Stimulated activated naive CD8-positive, alpha-beta T cell treated with anti-CD3 and anti-CD28 coated beads, Interleukin-15, Interleukin-2, amounts not matched to agents 100 ng/mL and 50 ng/mL, for 24 hours (primary cell): ENCODE results near the gene LRRC37A3.
"Not testable (repeated sequence)": the region's sequence is repeated elsewhere in the genome, so short reads cannot be mapped to it uniquely, and the experiment has no call there.

Experiments used
- H3K27ac Mint-ChIP-seq: one replicate; pipeline ENCODE4 v1.8.0; 2021; ENCODE audit warnings: mild to moderate bottlenecking, mixed read lengths
- H3K27me3 Mint-ChIP-seq: one replicate; pipeline ENCODE4 v1.8.0; 2021; ENCODE audit warnings: mixed read lengths
- H3K36me3 Mint-ChIP-seq: one replicate; pipeline ENCODE4 v1.8.0; 2021; ENCODE audit warnings: low read depth, mixed read lengths
- H3K4me1 Mint-ChIP-seq: one replicate; pipeline ENCODE4 v1.8.0; 2021; ENCODE audit warnings: low read depth, mixed read lengths
- H3K4me3 Mint-ChIP-seq: one replicate; pipeline ENCODE4 v1.8.0; 2021; ENCODE audit warnings: mild to moderate bottlenecking, mixed read lengths
- H3K9me3 Mint-ChIP-seq: one replicate; pipeline ENCODE4 v1.8.0; 2021; ENCODE audit warnings: mixed read lengths

The LRRC37A3 gene

GRCh38 chr17:64934284-64934778, 15.1 kb upstream of the LRRC37A3 start:
- H3K4me1 Mint-ChIP-seq = peaks cover 16% of the 10 kb centered on the region
- not testable (repeated sequence) for H3K9me3 Mint-ChIP-seq, H3K36me3 Mint-ChIP-seq, H3K4me3 Mint-ChIP-seq, H3K27me3 Mint-ChIP-seq, H3K27ac Mint-ChIP-seq

- H3K36me3 Mint-ChIP-seq, H3K27ac Mint-ChIP-seq, H3K9me3 Mint-ChIP-seq, H3K27me3 Mint-ChIP-seq, H3K4me3 Mint-ChIP-seq: not testable (repeated sequence)
- H3K4me1 Mint-ChIP-seq = peaks cover 18% of the 10 kb centered on the region
Observed at GRCh38 chr17:64932850-64933249, 13.6 kb upstream of the LRRC37A3 start.

GRCh38 chr17:64930374-64930773, 11.1 kb upstream of the LRRC37A3 start:
- H3K4me3 Mint-ChIP-seq, H3K27ac Mint-ChIP-seq, H3K9me3 Mint-ChIP-seq, H3K36me3 Mint-ChIP-seq, H3K27me3 Mint-ChIP-seq: not testable (repeated sequence)
- H3K4me1 Mint-ChIP-seq = peaks cover 32% of the 10 kb centered on the region

DNA sequence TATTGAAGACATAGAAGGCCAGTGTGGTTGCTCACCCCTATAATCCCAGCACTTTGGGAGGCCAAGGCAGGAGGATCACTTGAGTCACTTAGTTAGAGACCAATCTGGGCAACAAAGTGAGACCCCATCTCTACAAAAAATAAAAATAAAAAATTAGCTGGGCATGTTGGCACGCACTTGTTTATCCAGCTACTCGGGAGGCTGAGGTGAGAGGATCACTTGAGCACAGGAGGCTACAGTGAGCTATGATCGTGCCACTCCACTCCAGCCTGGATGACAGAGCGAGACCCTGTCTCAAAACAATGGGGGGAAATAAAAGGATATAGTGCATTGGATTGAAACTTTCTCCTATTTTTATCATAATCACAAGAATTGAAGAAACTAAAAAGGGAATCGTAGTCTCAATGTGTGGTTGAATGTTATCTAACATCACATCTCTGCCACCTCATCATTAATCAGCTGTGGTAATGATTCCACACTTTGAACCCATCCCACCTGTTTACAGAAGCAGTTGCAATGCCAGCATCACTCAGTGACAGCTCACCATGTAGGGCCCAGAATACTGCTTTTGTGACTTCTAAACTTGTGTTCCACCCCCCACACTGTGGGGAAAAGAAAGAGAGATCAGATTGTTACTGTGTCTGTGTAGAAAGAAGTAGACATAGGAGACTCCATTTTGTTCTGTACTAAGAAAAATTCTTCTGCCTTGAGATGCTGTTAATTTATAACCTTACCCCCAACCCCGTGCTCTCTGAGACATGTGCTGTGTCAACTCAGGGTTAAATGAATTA, 10.3 kb upstream of the LRRC37A3 start:
- Mint-ChIP-seq H3K4me1 (peaks cover 32% of the 10 kb centered on the region), H3K27ac (peak overlapping the region; percentile 0)
- not testable (repeated sequence) for H3K4me3 Mint-ChIP-seq, H3K9me3 Mint-ChIP-seq, H3K36me3 Mint-ChIP-seq, H3K27me3 Mint-ChIP-seq

DNA sequence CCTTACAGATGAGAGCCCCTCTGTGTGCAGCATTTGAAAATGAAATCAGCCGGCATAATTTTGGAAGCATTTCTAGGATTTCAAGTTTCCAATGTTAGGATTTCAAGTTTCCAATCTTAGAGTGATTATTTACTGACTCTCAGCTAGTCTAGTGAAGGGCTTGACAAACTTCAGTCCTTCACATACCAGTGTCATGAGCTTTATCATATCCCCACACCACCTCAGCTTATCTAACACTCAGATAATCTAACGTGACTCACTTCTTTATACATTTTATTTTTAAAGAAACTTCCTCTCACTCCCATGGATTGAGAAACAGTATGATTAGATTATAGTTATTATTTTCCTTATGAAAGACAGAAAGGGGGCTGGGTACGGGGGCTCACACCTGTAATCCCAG, 9.4 kb upstream of the LRRC37A3 start:
- H3K4me3 Mint-ChIP-seq = not testable (repeated sequence)

DNA sequence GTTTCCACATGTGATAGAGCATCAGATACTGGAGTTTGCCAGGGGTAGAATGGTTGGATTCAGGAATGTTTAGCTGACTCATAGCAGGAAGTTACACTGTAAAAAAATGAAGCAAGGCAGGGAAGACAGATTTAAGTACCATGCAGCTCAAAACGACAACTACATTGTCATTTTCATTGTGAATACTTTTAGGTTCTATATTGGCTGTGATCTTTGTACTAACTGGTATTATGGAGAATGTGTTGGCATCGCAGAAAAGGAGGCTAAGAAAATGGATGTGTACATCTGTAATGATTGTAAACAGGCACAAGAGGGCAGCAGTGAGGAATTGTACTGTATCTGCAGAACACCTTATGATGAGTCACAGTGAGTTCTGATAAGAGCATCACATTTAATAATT, 8.2 kb upstream of the LRRC37A3 start:
- Mint-ChIP-seq H3K4me1 (peaks cover 39% of the 10 kb centered on the region), H3K27ac (peak overlapping the region; percentile 37)
- not testable (repeated sequence) for H3K4me3 Mint-ChIP-seq, H3K36me3 Mint-ChIP-seq, H3K9me3 Mint-ChIP-seq, H3K27me3 Mint-ChIP-seq

More for the DNA sequence above, 9.4 kb upstream of the LRRC37A3 start:
- peaks cover 32% of the 10 kb centered on the region for H3K4me1 Mint-ChIP-seq
- not testable (repeated sequence) for H3K27me3 Mint-ChIP-seq, H3K36me3 Mint-ChIP-seq, H3K9me3 Mint-ChIP-seq, H3K27ac Mint-ChIP-seq

DNA sequence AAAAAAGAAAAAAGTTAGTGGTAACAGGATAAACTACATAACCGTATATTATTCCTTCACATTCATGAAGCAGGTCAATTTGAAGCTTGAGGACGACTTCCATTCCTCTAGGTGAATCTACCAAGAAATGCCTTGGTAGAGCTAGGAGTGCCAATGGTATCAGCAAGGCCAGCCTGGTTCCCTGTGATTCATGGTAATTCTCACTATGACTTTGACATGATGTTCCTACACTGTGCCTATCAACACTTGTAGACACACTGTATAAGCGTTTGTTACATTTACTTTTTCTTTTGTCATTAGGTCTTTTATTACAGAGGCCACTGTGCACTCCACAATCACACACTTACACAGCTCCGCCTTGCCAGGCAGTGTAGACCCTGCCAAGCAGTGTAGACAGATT, 7.2 kb upstream of the LRRC37A3 start:
- not testable (repeated sequence) for H3K36me3 Mint-ChIP-seq, H3K27ac Mint-ChIP-seq, H3K27me3 Mint-ChIP-seq, H3K4me3 Mint-ChIP-seq, H3K9me3 Mint-ChIP-seq
- peaks cover 39% of the 10 kb centered on the region for H3K4me1 Mint-ChIP-seq

DNA sequence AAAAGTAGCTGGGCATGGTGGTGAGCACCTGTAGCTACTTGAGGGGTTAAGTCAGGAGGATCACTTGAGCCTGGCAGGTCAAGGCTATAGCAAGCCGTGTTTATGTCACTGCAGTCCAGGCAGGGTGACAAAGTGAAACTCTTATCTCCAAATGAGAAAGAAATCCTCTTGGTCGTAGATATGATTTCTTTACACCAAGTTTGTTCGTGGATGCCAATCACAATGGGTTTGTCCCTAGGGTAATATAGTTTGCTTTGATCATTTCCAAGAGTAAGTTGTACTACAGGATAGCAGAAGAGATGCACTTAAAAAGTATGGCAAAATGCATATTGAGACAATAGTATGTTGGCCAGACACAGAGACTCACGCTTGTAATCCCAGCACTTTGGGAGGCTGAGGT, 6.0 kb upstream of the LRRC37A3 start:
- not testable (repeated sequence) for H3K9me3 Mint-ChIP-seq, H3K36me3 Mint-ChIP-seq, H3K27ac Mint-ChIP-seq, H3K27me3 Mint-ChIP-seq, H3K4me3 Mint-ChIP-seq
- H3K4me1 Mint-ChIP-seq = peaks cover 39% of the 10 kb centered on the region

- Mint-ChIP-seq H3K4me1 (peaks cover 38% of the 10 kb centered on the region), H3K4me3 (peak overlapping the region; percentile 39)
- H3K27ac Mint-ChIP-seq, H3K27me3 Mint-ChIP-seq, H3K36me3 Mint-ChIP-seq, H3K9me3 Mint-ChIP-seq: not testable (repeated sequence)
Observed at GRCh38 chr17:64923051-64923568, 3.8 kb upstream of the LRRC37A3 start.

DNA sequence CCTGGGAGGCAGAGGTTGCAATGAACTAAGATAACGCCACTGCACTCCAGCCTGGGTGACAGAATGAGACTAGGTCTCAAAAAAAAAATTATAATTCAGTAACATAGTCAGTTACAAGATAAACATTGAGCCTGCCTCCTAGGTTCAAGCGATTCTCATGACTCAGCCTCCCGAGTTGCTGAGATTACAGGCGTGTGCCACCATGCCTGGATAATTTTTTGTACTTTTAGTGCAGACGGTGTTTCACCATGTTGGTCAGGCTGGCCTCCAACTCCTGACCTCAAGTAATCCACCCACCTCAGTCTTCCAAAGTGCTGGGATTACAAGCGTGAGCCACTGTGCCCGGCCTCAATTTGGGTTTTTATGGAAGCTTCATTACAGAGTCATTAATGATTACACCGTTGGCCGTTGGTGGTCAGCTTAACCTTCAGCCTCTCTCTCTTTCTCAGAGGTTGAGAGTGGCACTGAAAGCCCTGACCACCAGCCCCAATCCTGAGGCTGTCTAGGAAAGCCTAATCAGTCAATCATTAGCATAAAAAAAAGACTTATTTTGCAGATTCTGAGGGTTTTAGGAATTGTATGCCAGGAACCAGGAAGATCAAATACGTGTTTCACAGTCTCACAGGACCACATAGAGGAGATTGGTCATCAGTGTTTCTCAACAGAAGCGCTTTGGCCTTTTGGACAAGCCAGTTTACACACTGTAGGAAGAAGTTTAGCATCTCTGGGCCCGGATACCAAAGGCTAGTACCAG, 1.3 kb upstream of the LRRC37A3 start:
- no peaks in the 10 kb centered on the region for H3K36me3 Mint-ChIP-seq
- no peaks in the 10 kb centered on the region for H3K27me3 Mint-ChIP-seq
- no peaks in the 10 kb centered on the region for H3K9me3 Mint-ChIP-seq
- H3K27ac Mint-ChIP-seq = peak overlapping the region; percentile 85
- peaks cover 22% of the 10 kb centered on the region for H3K4me1 Mint-ChIP-seq
- H3K4me3 Mint-ChIP-seq = peak overlapping the region; percentile 83

DNA sequence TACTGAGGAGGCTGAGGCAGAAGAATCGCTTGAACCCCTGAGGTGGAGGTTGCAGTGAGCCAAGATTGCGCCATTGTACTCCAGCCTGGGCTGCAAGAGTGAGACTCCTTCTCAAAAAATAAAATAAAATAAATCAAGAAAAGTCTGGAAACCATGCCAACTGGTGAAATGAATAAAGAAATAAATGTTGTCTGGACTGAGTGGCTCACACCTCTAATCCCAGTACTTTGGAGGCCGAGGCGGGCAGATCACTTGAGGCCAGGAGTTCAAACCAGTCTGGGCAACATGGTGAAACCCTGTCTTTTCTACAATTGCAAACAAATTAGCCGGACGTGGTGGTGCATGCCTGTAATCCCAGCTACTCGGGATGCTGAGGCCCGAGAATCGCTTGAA, 744 bp upstream of the LRRC37A3 start:
- Mint-ChIP-seq H3K27me3 (no peaks in the 10 kb centered on the region), H3K4me1 (peaks cover 25% of the 10 kb centered on the region), H3K4me3 (peak overlapping the region; percentile 83), H3K27ac (peak overlapping the region; percentile 85), H3K36me3 (no peaks in the 10 kb centered on the region), H3K9me3 (no peaks in the 10 kb centered on the region)

DNA sequence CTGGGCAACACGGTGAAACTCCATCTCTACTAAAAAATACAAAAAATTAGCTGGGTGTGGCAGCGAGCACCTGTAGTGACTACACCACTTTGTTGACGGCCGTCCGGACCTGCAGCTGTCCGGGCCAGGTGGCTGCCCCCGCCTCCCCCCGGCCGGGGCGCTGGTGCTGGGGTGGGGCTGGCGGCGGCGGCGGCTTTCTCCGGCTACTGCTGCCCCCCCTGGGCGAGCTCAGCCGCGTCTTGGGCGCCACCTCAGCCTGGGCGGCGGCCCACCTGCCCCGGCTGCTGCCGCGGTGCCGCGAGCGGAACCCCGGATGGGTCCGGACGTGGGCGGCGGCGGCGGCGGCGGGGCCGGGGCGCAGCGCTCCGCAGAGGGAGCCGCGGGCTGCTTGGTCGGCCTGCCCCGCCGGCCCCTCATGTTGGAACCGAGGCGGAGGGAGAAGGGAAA, 413 bp downstream of the LRRC37A3 start:
- H3K9me3 Mint-ChIP-seq, H3K36me3 Mint-ChIP-seq, H3K27ac Mint-ChIP-seq, H3K27me3 Mint-ChIP-seq: not testable (repeated sequence)
- Mint-ChIP-seq H3K4me1 (peaks cover 25% of the 10 kb centered on the region), H3K4me3 (peak overlapping the region; percentile 83)

GRCh38 chr17:64917540-64917939, 1.7 kb downstream of the LRRC37A3 start:
- peaks cover 18% of the 10 kb centered on the region for H3K4me1 Mint-ChIP-seq
- H3K27ac Mint-ChIP-seq, H3K27me3 Mint-ChIP-seq, H3K36me3 Mint-ChIP-seq, H3K4me3 Mint-ChIP-seq, H3K9me3 Mint-ChIP-seq: not testable (repeated sequence)

DNA sequence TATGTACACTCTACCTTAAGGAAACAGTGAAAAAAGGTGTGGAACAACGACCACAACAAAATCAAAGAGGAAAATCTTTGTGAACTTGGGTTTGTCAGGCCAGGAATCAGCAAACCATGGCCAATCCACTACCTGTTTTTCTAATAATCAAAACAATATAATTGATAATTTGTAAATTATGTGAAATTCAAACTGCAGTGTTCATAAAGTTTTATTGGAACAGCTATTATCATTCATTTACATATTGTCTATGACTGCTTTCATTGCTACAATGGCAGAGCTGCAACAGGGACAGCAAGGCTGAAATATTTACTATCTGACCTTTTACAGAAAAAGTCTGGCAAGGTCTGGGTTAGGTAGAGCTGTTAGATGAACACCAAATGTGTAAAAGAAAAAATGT, 4.0 kb downstream of the LRRC37A3 start:
- H3K9me3 Mint-ChIP-seq, H3K27ac Mint-ChIP-seq, H3K36me3 Mint-ChIP-seq, H3K27me3 Mint-ChIP-seq, H3K4me3 Mint-ChIP-seq: not testable (repeated sequence)
- H3K4me1 Mint-ChIP-seq = peaks cover 10% of the 10 kb centered on the region

GRCh38 chr17:64910191-64910514, 9.1 kb downstream of the LRRC37A3 start:
- H3K9me3 Mint-ChIP-seq, H3K4me1 Mint-ChIP-seq, H3K36me3 Mint-ChIP-seq, H3K4me3 Mint-ChIP-seq, H3K27ac Mint-ChIP-seq, H3K27me3 Mint-ChIP-seq: not testable (repeated sequence)
